ENCODE results near the gene CHAT.

CHAT gene

GRCh38 chr10:49612513-49613164, 1.2 kb upstream of the CHAT start:
- no peak for DNase-seq

- no peak for DNase-seq
Measured at GRCh38 chr10:49613165-49613881, 514 bp upstream of the CHAT start.

GRCh38 chr10:49614242-49615198, 683 bp downstream of the CHAT start:
- DNase-seq = no peak

GRCh38 chr10:49615213-49615612, 1.4 kb downstream of the CHAT start:
- no peak for DNase-seq

- no peak for DNase-seq
Measured at GRCh38 chr10:49615721-49616120, 1.9 kb downstream of the CHAT start.

- DNase-seq = no peak
Measured at GRCh38 chr10:49616421-49617101, 2.7 kb downstream of the CHAT start.

GRCh38 chr10:49617121-49618020, 3.5 kb downstream of the CHAT start:
- DNase-seq = no peak

GRCh38 chr10:49618821-49619220, 5.0 kb downstream of the CHAT start:
- DNase-seq = no peak

GRCh38 chr10:49619613-49620012, 5.8 kb downstream of the CHAT start:
- no peak for DNase-seq

GRCh38 chr10:49620286-49620810, 6.5 kb downstream of the CHAT start:
- no peak for DNase-seq

- no peak for DNase-seq
Measured at GRCh38 chr10:49620841-49621378, 7.1 kb downstream of the CHAT start.

- DNase-seq = no peak
Measured at GRCh38 chr10:49621561-49621960, 7.7 kb downstream of the CHAT start.

GRCh38 chr10:49622426-49623425, 8.9 kb downstream of the CHAT start:
- no peak for DNase-seq

- DNase-seq = no peak
Measured at GRCh38 chr10:49624629-49625028, 10.8 kb downstream of the CHAT start.

- DNase-seq = no peak
Measured at GRCh38 chr10:49625411-49625810, 11.6 kb downstream of the CHAT start.

GRCh38 chr10:49627038-49627437, 13.2 kb downstream of the CHAT start:
- no peak for DNase-seq

- no peak for DNase-seq
Measured at GRCh38 chr10:49627644-49628247, 13.9 kb downstream of the CHAT start.

- DNase-seq = no peak
Measured at GRCh38 chr10:49628599-49628998, 14.8 kb downstream of the CHAT start.

- no peak for DNase-seq
Measured at GRCh38 chr10:49629431-49629881, 15.6 kb downstream of the CHAT start.

All from suppressor macrophage (primary cell).